Ovary (tissue), 9 donors: ENCODE measurements around the gene KAZALD1. TPM values are rescaled to one million over a fixed set of nuclear protein-coding genes. Genes with fewer than 3 reads are reported as not detected.

ENCODE experiments used
- DNase-seq, 5 donors: peaks; one replicate each; pipeline ENCODE4 v3.0.0-alpha.2; 2019 to 2020
- H3K27ac ChIP-seq, 2 donors: fragments of 200-600 bp; one replicate each; pipeline versions ENCODE4 v1.5.1 to v1.8.0; 2019 to 2022
- H3K27me3 ChIP-seq: fragments of 200-600 bp; one replicate; pipeline ENCODE4 v1.8.0; 2022
- H3K36me3 ChIP-seq: fragments of 200-600 bp; sonication (generic); one replicate; pipeline ENCODE4 v1.5.1; 2019
- H3K4me1 ChIP-seq: one replicate; pipeline ENCODE4 v1.8.1; 2013; ENCODE audit warnings: mild to moderate bottlenecking, moderate library complexity; ENCODE audit not compliant: insufficient read depth
- H3K4me3 ChIP-seq: fragments of 200-600 bp; sonication (generic); one replicate; pipeline ENCODE4 v1.5.1; 2017
- H3K9me3 ChIP-seq, 2 donors: fragments of 200-600 bp in 1 of 2; sonication (generic) in 1 of 2; one replicate each; pipeline versions ENCODE4 v1.5.1 to v1.8.1; 2013 to 2019; ENCODE audit warnings: mild to moderate bottlenecking in 1 of 2, moderate library complexity in 1 of 2
- EP300 ChIP-seq: sonication (generic); formaldehyde crosslinking; IDR thresholded peaks from one replicate; pipeline ENCODE4 v1.6.1; 2017; ENCODE audit warnings: antibody characterized with exemption
- POLR2A ChIP-seq: fragments of 450-650 bp; IDR thresholded peaks from one replicate; pipeline ENCODE4 v1.6.1; 2017; ENCODE audit warnings: antibody characterized with exemption, mild to moderate bottlenecking, moderate library complexity
- WGBS, 3 donors: extraction: QIAGEN DNeasy Blood & Tissue Kit in 1 of 3; methylation state at CpG; one replicate each; pipeline versions ENCODE4 v1.1.5 to v1.1.7; 2013 to 2017; 5-methylcytosine and 5-hydroxymethylcytosine counted together
- intact Hi-C, 4 donors: fragments of 100-400 bp; cut with DNase I; formaldehyde crosslinking; loops; one replicate each; pipeline versions ENCODE4 v1.11.0 to v1.15.1; 2022 to 2023
- polyA plus RNA-seq, 2 donors: library from polyadenylated mRNA; stranded (reverse); fragments of 200-250 nt in 1 of 2; fragments of 350-450 nt in 1 of 2; fragmentation: Illumina TruSeq in 1 of 2; extraction: RNeasy Lipid Tissue Mini Kit (QIAGEN cat#74804) in 1 of 2; gene quantifications; one replicate each; pipeline ENCODE4 v1.2.3, GENCODE V29; 2013 to 2014
- total RNA-seq, 7 donors: library from RNA; depleted of rRNA in 2 of 7; stranded (reverse); fragments of >200 nt in 2 of 7; fragmentation: NEBNext Ultra II Directional in 3 of 7; extraction: Animal tissue kit (Norgen Biotek cat#: 25700) in 3 of 7; gene quantifications; one replicate each; pipeline versions ENCODE4 v1.1.0 to v1.2.4, GENCODE V29; 2016 to 2023
- TF ChIP-seq, protein P1 (sequence below), 3 donors: fragments of 450-650 bp in 2 of 3; fragments of 200-600 bp in 1 of 3; IDR thresholded peaks; one replicate each; pipeline versions ENCODE4 v1.5.1 to v1.8.0; 2016 to 2022; ENCODE audit warnings: antibody characterized with exemption in 3 of 3, mild to moderate bottlenecking in 1 of 3
- donor health status: DM: no; HTN: no; CAD: no; lungs with moderate emphysema.
- donor health status: DM: no; HTN: no; CAD: no.
- donor health status: Bipolar disorder and iron deficiency.
- donor health status: DM: yes; HTN: yes; CAD: no.
- donor health status: DM: no; HTN: no; CAD: no.
- donor health status: DM: yes; HTN: yes; CAD: no.

KAZALD1 gene
- total and polyA plus RNA-seq, 9 donors = 0.46 to 1.9 (median 0.94) TPM; not detected in 2

DNA sequence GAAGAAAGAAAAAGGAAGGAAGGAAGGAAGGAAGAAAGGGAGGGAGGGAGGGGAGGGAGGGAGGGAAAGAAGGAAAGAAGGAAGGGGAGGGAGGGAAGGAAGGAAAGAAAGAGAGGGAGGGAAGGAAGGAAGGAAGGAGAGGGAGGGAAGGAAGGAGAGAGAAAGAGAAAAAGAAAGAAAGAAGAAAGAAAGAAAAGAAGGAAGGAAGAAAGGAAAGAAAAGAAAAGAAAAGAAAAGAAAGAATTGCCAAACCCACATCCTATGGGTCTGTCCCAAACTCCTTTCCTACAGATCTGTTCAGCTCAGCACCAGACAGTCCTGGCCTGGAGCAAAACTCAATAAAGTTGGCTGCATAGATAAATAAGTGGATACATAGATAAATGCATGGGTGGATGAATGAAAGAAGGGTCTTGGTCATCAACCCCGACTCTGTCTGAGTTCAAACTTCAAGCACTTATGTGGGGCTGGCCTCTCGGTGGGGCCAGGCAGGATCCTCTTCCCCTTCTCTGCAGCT is 52.2 kb downstream of the KAZALD1 start:
- no peak overlapping the region for H3K27ac ChIP-seq
- no peaks in the 10 kb centered on the region for H3K9me3 ChIP-seq
- no peak for DNase-seq
- H3K4me3 ChIP-seq = no peak overlapping the region
- H3K4me1 ChIP-seq = no peaks in the 10 kb centered on the region
- intact Hi-C loops = no loop called here
- H3K36me3 ChIP-seq = no peaks in the 10 kb centered on the region
- TF ChIP-seq, protein P1, sequence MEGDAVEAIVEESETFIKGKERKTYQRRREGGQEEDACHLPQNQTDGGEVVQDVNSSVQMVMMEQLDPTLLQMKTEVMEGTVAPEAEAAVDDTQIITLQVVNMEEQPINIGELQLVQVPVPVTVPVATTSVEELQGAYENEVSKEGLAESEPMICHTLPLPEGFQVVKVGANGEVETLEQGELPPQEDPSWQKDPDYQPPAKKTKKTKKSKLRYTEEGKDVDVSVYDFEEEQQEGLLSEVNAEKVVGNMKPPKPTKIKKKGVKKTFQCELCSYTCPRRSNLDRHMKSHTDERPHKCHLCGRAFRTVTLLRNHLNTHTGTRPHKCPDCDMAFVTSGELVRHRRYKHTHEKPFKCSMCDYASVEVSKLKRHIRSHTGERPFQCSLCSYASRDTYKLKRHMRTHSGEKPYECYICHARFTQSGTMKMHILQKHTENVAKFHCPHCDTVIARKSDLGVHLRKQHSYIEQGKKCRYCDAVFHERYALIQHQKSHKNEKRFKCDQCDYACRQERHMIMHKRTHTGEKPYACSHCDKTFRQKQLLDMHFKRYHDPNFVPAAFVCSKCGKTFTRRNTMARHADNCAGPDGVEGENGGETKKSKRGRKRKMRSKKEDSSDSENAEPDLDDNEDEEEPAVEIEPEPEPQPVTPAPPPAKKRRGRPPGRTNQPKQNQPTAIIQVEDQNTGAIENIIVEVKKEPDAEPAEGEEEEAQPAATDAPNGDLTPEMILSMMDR (IDR thresholded peaks at IDR 0.05) = no peak
- TF ChIP-seq POLR2A (no peak), EP300 (no peak)
- 62 to 86% (median 70%) methylated on average over 2 of the region's 2 CpGs for WGBS, 3 donors
- H3K27me3 ChIP-seq = no peaks in the 10 kb centered on the region

DNA sequence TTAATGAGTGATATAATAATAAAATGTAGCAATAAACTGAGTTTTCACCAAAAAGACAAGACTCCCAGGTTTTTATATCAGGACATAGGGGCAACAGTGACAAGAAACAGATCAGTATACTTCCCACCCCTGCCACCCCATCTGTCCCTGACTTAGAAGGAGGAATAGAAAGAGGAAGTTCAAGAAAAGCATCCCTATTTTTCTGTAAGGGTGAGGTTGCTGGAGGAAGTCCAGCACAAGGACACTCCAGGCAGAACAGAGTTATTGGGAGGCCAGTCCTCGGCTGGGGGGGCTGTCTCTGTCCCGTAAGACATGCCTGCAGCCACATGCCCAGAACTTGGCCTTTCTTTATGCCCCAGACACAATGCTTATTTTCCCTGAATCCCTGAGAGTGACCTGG is 52.9 kb downstream of the KAZALD1 start:
- Histone ChIP-seq H3K9me3 (no peaks in the 10 kb centered on the region), H3K4me3 (no peak overlapping the region), H3K27me3 (no peaks in the 10 kb centered on the region), H3K4me1 (no peaks in the 10 kb centered on the region), H3K27ac (no peak overlapping the region), H3K36me3 (no peaks in the 10 kb centered on the region)
- 34 to 48% (median 34%) methylated on average over 2 of the region's 2 CpGs for WGBS, 3 donors
- DNase-seq = no peak
- TF ChIP-seq EP300 (no peak), POLR2A (no peak)
- TF ChIP-seq, protein P1 (IDR thresholded peaks at IDR 0.05) = no peak
- intact Hi-C loops = no loop called here

Other genes starting within 250 kb of the KAZALD1 start
- gene SLF2, start 149.0 kb upstream of the KAZALD1 start, total RNA-seq = 10 to 100 TPM; 27.0 to 81.9 (median 42.1) TPM
- gene SLF2, start 149.0 kb upstream of the KAZALD1 start, polyA plus RNA-seq = 10 to 100 TPM; 19.6 to 20.5 TPM
- gene SEMA4G, start 92.5 kb upstream of the KAZALD1 start, total RNA-seq = 10 to 100 TPM in 5 of 7 donors, 1 to 10 TPM in 2; 5.9 to 24.9 (median 13.1) TPM
- 10 to 100 TPM in 1 of 2 donors, 1 to 10 TPM in 1; 9.1 to 25.5 TPM for gene SEMA4G, start 92.5 kb upstream of the KAZALD1 start, polyA plus RNA-seq
- gene MRPL43, start 74.5 kb upstream of the KAZALD1 start, total RNA-seq = 100 to 1,000 TPM in 1 of 7 donors, 10 to 100 TPM in 6; 68.2 to 113 (median 83.3) TPM
- 100 to 1,000 TPM in 1 of 2 donors, 10 to 100 TPM in 1; 56.6 to 126 TPM for gene MRPL43, start 74.5 kb upstream of the KAZALD1 start, polyA plus RNA-seq
- 10 to 100 TPM in 4 of 7 donors, 1 to 10 TPM in 3; 2.4 to 13.9 (median 10.7) TPM for gene TWNK, start 74.4 kb upstream of the KAZALD1 start, total RNA-seq
- gene TWNK, start 74.4 kb upstream of the KAZALD1 start, polyA plus RNA-seq = 10 to 100 TPM in 1 of 2 donors, 1 to 10 TPM in 1; 5.3 to 12.5 TPM
- gene LZTS2, start 62.2 kb upstream of the KAZALD1 start, total RNA-seq = 100 to 1,000 TPM in 2 of 7 donors, 10 to 100 TPM in 5; 60.6 to 121 (median 77.4) TPM
- 10 to 100 TPM in 1 of 2 donors, 1 to 10 TPM in 1; 9.4 to 93.9 TPM for gene LZTS2, start 62.2 kb upstream of the KAZALD1 start, polyA plus RNA-seq
- gene PDZD7, start 30.9 kb upstream of the KAZALD1 start, total RNA-seq = 1 to 10 TPM in 2 of 7 donors, under 1 TPM in 5; 0.56 to 1.2 (median 0.74) TPM
- under 1 TPM; 0.07 to 0.44 TPM for gene PDZD7, start 30.9 kb upstream of the KAZALD1 start, polyA plus RNA-seq
- gene SFXN3, start 30.8 kb upstream of the KAZALD1 start, total RNA-seq = 10 to 100 TPM; 20.2 to 47.0 (median 28.6) TPM
- gene SFXN3, start 30.8 kb upstream of the KAZALD1 start, polyA plus RNA-seq = 10 to 100 TPM; 26.5 to 51.5 TPM
- not detected for gene TLX1, start 69.3 kb downstream of the KAZALD1 start, total RNA-seq
- not detected for gene TLX1, start 69.3 kb downstream of the KAZALD1 start, polyA plus RNA-seq
- gene LBX1, start 167.5 kb downstream of the KAZALD1 start, total RNA-seq = not detected
- not detected for gene LBX1, start 167.5 kb downstream of the KAZALD1 start, polyA plus RNA-seq